Measurements from ENCODE around the gene VAMP8.

- no peak for TF ChIP-seq CTCF (IDR thresholded peaks at IDR 0.05)
- TF ChIP-seq POLR2A (IDR thresholded peaks at IDR 0.05), result no peak
These were observed 30.2 kb downstream of the VAMP8 start for GRCh38 chr2:85607268-85608215.
